GM13976 (cell line): ENCODE measurements around the gene OCLN.
"Not testable (repeated sequence)": the region's sequence is repeated elsewhere in the genome, so short reads cannot be mapped to it uniquely, and the experiment has no call there.

Source experiments
- DNase-seq: peaks from one replicate; pipeline ENCODE4 v3.0.0; 2012; ENCODE audit warnings: low spot score
- CTCF ChIP-seq: IDR thresholded peaks from 2 replicates; pipeline ENCODE4 v1.5.1; 2012; ENCODE audit warnings: borderline replicate concordance, mild to moderate bottlenecking; ENCODE audit not compliant: insufficient read depth; ENCODE audit errors: extremely low read depth, missing control alignments, control extremely low read depth
- in situ Hi-C: fragments of 300-500 bp; cut with MboI; formaldehyde crosslinking; loops from one replicate; pipeline ENCODE4 v1.12.0; 2022; ENCODE audit warnings: low sequenced_read_pairs, mixed read lengths, inconsistent platforms; ENCODE audit not compliant: unreplicated experiment

OCLN gene

GRCh38 chr5:69492391-69492922, at the start of gene OCLN:
TSS of gene OCLN (plus strand) at chr5:69492790. CDS start at chr5:69504245, 11,455 bp downstream.
- TF ChIP-seq CTCF: no peak
- in situ Hi-C loops: no loop called here
- DNase-seq: peak; percentile 87

GRCh38 chr5:69444127-69444754, 48.3 kb upstream of the OCLN start:
- no peak for DNase-seq
- TF ChIP-seq CTCF: no peak
- in situ Hi-C loops: no loop called here

GRCh38 chr5:69449511-69449910, 43.1 kb upstream of the OCLN start:
- no peak for DNase-seq
- in situ Hi-C loops: no loop called here
- TF ChIP-seq CTCF: no peak

- TF ChIP-seq CTCF: no peak
- in situ Hi-C loops: no loop called here
- DNase-seq: no peak
Measured at GRCh38 chr5:69450116-69450515, 42.5 kb upstream of the OCLN start.

- in situ Hi-C loops, DNase-seq: not testable (repeated sequence)
Measured at GRCh38 chr5:69450527-69450926, 42.1 kb upstream of the OCLN start.

GRCh38 chr5:69451941-69452647, 40.5 kb upstream of the OCLN start:
- no peak for DNase-seq
- in situ Hi-C loops: no loop called here
- TF ChIP-seq CTCF: no peak

- in situ Hi-C loops, DNase-seq: not testable (repeated sequence)
Measured at GRCh38 chr5:69453487-69453886, 39.1 kb upstream of the OCLN start.
